GM19395 (cell line): ENCODE results near the gene ABCG4.
"Not testable (repeated sequence)": the region's sequence is repeated elsewhere in the genome, so short reads cannot be mapped to it uniquely, and the experiment has no call there.

Experiments
- ATAC-seq: cut with Tn5 transposase; IDR thresholded peaks from one replicate; pipeline ENCODE4 v1.9.1; 2021; ENCODE audit warnings: mild to moderate bottlenecking, moderate library complexity; ENCODE audit not compliant: unreplicated experiment

ABCG4 gene

DNA sequence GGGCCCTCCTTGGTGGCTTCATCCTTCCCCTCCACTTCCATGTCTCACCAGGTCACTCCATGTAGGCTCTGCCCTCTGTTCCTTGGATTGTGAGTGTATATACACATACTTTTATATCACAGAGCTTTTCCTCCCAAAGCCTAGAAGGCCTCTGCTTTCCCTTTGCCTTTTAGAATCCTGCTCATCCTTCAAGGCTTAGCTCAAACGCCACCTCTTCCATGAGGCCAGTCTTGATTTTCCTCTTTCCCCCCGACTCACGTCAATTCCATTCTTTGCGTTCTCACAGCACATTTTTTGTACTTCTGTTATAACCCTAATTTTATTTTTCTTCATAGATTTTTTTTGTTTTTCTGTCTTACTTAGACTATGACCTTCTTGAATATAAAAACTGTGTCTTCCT is 3.8 kb downstream of the ABCG4 start:
- no peak for ATAC-seq

DNA sequence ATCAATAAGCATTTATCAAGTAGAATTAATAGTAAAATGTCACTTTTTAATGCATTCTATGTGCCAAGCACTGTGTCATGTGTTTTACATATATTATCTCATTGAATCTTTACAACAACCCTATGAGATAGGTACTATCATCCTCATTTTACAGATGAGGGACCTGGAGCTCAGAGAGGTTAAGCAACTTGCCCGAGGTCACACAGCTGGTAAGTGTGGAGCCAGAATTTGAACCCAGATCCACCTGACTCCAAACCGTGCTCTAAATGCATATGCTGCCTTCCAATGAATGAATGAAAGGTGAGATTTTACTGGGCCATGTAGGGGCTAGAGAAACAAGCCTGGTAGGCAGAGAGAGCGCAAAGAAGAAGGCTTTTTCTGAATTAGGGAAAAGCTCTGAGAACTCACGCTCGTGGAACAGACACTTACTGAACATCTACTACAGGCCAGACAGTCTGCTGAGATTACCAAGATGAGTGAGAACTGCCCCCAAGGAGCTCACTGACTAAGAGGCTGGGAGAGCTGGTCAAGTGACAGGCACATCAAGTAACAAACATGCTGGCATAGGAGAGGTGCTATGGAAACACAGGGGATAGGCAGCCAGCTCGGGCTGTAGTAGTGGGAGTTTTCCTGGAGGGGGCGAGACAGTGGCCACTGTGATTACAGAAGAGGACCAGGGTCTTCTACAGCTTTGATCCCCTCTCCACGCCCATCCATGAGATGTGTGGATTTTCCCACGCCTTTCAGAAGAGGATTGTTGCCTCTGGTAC is 4.4 kb downstream of the ABCG4 start:
- ATAC-seq: no peak

GRCh38 chr11:119154178-119154577 is 5.3 kb downstream of the ABCG4 start:
- ATAC-seq: no peak

DNA sequence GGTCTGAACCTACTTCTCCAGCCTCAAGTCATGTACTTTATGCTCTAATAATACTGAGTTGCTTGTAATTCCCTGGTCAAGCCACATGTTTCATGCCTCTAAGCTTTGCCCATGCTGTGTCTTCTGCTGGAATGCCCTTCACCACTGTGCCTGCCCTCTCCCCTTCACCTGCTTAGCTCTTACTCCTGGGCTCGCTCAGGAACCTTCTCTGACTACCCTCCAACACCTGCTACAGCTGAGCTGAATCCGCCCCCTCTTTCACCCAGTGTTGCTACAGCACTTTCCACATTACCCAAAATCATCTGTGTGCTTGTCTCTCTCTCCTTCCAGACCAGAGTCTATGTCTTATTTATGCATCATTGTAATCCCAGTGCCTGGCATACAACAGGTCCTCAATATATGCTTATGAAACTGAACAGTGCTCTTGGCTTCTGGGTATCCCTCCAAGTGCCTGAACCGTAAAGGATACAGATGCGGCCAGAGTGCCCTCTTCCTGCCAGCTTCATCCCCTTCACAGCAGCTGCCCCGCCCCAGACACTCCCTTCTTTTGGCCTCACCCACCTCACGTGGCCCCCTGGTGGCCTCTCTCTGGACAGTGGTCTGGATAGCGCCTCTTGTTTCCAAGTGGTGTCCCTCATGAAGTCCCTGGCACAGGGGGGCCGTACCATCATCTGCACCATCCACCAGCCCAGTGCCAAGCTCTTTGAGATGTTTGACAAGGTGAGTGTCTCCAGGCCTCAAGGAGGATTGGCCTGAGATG is 7.1 kb downstream of the ABCG4 start:
- no peak for ATAC-seq

- ATAC-seq: no peak
These were observed 7.6 kb downstream of the ABCG4 start for GRCh38 chr11:119156496-119156895.

DNA sequence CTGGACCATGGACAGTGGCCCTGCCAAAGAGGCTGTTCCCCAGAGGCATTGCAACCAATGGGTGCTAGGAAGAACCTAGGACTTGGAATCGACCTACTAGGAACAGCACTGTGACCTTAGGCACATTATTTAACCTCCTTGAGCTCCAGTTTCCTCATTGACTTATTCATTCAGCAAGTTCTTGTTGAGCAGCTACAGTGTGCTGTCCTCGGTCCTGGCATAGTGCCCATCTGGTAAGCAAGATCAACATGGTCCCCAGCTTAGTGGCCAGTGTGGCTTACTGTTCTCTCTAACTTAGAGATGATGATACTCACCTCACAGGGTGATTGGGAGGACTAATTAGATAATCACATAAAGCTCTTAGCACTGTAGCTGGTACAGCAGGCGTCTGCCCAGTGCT is 8.2 kb downstream of the ABCG4 start:
- ATAC-seq: no peak

DNA sequence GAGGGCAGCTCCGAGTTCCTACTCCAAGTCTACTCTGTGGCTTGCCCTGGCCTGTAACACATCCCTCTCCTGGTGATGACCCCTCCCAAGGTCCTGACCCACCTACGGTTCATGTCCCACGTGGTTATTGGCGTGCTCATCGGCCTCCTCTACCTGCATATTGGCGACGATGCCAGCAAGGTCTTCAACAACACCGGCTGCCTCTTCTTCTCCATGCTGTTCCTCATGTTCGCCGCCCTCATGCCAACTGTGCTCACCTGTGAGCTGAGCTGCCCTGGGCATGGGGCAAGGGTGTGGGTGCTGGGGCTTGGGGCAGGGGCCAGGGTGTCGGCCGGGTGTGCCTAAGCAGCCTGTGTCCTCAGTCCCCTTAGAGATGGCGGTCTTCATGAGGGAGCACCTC is 9.6 kb downstream of the ABCG4 start:
- ATAC-seq: no peak

DNA sequence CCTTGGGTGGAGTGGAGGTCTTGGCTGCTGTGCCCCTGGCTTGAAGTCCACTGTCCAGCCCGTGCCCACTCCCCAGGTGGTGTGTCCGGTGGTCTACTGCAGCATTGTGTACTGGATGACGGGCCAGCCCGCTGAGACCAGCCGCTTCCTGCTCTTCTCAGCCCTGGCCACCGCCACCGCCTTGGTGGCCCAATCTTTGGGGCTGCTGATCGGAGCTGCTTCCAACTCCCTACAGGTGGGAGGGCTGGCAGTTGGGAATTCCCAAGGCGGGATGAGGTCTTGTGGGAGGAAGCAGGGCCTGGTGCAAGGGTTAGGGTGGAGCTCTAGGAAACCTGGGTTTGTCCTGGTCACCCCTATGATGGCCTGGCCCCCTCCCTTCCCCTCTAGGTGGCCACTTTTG is 11.3 kb downstream of the ABCG4 start:
- no peak for ATAC-seq

GRCh38 chr11:119161871-119162270 is 13.0 kb downstream of the ABCG4 start:
- ATAC-seq: no peak

GRCh38 chr11:119166368-119167076 is 17.7 kb downstream of the ABCG4 start:
- ATAC-seq: no peak

GRCh38 chr11:119167077-119167458 is 18.2 kb downstream of the ABCG4 start:
- not testable (repeated sequence) for ATAC-seq

- no peak for ATAC-seq
These were observed 19.1 kb downstream of the ABCG4 start for GRCh38 chr11:119167933-119168332.

DNA sequence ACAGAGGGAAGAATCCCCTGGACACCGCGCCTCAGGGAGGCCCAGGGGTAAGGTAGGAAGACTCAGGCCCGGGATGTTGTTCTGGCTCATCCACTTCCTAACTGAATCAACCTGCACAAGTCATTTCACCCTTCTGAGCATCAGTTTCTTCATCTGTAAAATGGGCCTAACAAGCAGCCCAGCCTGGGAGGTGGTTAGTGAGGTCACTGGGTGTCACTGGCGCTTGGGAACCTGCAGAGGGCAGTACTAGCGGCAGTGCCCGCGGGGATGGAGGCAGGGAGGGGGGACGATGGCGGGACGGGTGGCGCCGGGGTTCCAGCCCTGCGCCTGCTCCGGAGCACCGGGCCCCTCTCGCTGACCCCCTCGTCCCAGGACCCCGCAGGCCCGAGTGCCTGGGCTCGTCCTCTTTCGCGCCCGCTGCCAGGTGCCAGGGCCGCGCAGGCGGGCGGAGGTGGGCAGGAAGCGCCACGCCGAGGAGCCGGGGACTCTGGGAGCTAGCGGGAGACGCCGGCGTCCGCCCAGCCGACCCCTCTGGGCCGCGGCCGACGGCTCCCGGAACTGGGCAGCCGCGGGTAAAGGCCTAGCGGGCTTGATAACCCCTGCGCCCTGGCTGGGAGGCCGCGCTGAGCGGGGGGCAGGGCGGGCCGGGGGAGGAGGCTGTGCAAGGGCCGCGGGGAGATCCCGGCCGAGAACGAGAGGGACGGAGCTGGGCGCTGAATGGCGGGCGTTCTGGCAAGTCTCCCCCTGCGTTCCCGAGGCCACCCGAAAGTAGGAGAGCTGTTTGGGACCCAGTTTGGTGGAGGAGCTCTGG is 19.8 kb downstream of the ABCG4 start, which contains the start of gene NLRX1:
Gene NLRX1, plus strand, starts transcription at position 255 of the 811 bp plus-strand sequence. CDS start 2,679 bp downstream, outside the sequence.
- ATAC-seq: peak; percentile 86

DNA sequence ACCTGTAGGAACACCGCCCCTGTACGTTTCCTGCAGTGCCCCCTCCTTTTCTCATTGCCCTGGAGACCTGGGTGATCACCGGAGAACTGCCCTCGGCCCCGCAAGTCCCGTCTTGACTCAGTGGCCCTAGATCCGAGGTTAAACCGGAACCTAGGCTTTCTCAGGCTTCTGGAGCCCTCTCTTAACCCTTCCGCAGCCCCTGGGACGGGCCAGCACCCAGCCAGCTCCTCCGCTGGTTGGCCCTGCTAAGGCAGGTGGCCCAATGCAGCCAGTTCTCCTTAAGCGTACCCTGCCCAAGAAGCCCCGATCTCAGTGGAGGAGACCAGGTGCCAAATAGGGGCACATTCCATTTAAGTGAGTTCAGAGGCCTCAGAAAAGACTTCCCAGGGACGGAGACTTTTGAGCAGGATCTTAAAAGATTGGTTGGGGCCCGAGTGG is 20.4 kb downstream of the ABCG4 start:
- peak; percentile 32 for ATAC-seq

DNA sequence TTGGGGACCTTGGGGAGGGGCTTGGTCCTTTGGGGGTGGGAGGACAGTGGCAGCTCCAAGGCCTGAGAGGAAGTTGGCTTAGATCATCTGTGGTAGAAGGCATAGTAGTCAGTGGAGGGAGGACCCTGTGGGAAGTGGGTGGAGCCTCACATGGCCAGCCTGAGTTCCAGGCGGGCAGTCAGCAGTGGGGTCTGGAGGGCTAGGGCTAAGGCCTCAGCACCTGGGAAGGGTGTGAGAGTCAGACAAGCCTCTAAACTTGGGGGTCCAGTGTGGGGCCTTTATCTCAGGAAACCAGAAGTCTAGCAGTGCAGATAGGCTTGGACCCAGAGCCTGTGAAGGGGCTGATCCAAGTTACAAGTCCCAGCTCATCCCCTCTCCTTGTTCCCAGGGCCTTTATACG is 23.7 kb downstream of the ABCG4 start:
- ATAC-seq: no peak

GRCh38 chr11:119173453-119173852 is 24.6 kb downstream of the ABCG4 start:
- ATAC-seq: no peak

DNA sequence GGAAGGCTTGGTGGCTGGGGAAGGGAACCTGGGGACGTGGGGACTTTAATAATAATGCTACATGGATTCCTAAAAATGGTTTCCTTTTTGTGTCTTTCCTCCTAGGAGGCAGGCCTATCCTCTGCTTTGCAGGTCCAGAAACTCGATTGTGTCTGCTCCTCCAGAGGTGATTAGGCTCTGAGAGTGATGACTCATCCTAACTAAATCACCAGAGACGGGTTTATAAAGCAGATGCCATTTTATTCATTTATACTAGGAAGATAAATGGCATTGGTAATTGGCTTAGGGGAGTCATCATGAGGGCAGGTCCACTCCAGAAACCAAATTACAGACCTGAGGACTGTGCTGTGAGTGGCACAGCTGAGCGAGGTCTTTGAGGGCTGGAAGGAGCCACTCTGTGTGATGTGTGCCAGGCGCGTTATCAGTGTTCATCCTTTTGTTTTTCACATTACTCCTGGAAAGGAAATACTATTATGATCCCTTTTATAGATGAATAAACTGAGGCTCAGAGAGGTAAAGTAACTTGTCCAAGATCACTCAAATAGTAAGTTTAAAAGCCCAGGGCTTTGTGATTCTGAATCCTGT is 26.7 kb downstream of the ABCG4 start:
- ATAC-seq: no peak

DNA sequence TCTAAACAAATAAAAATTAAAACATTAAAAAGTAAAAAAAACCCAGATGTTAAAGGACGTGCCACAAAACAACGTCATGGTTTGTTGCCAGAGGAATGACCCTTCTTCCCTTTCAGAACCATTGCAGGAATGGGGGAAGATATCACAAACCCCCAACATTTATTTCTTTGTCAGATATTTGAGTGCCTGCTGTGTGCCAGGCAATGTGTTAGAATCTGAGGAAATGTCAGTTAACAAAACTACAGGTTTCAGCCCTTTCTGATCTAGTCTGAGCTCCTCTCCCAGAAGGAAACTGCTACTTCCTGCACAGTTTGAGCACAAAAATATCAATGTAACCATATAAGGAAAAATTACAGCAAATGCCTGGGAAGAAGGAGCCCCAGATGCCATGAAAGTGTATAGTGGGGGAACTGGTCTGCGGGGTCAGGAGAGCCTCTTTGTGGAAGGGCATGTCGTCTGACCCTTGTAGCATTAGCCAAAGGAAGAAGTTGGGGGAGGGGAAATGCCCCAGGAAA is 29.4 kb downstream of the ABCG4 start:
- no peak for ATAC-seq

DNA sequence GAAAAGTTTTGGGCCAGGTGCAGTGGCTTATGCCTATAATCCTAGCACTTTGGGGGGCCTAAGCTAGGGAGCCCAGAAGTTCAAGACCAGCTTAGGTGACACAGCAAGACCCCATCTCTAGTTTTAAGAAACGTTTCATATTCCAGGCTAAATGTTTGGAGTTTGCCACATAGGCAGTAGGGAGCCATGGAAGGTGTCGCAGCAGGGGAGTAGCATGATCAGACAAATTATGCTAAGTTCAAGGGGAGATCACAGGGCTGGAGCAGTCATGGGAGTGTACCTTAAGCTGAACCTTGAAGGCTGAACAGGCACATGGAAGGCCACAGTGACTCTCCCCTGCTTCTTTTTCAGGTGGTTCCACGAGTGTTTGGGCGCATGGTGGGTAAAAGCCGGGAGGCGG is 30.5 kb downstream of the ABCG4 start:
- no peak for ATAC-seq

DNA sequence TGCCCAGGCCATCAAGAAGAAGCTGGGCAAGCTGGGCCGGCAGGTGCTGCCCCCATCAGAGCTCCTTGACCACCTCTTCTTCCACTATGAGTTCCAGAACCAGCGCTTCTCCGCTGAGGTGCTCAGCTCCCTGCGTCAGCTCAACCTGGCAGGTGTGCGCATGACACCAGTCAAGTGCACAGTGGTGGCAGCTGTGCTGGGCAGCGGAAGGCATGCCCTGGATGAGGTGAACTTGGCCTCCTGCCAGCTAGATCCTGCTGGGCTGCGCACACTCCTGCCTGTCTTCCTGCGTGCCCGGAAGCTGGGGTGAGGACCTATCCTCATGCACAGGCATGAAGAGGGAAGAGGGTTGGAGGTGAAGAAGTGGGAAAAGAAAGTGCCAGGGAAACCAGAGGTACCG is 31.1 kb downstream of the ABCG4 start:
- ATAC-seq: no peak
